H9 (cell line): ENCODE data around the gene CCDC86. TPM values are rescaled to one million over a fixed set of nuclear protein-coding genes. Genes with fewer than 3 reads are reported as not detected.

Source experiments
- DNase-seq: peaks from one replicate; pipeline ENCODE4 v3.0.0-alpha.2; 2017
- H2AFZ ChIP-seq: one replicate; pipeline ENCODE4 v1.6.1; 2013; ENCODE audit warnings: mild to moderate bottlenecking, low read length, control low read depth, moderate library complexity
- H2AK5ac ChIP-seq: 2 replicates; pipeline ENCODE4 v1.6.1; 2013; ENCODE audit warnings: low read length, control low read depth, mixed read lengths; ENCODE audit not compliant: insufficient read length
- H2BK120ac ChIP-seq: one replicate; pipeline ENCODE4 v1.6.1; 2013; ENCODE audit warnings: low read depth, mild to moderate bottlenecking, low read length, control low read depth, inconsistent platforms; ENCODE audit not compliant: poor library complexity, severe bottlenecking
- H2BK12ac ChIP-seq: 2 replicates; pipeline ENCODE4 v1.6.1; 2013; ENCODE audit warnings: low read length, control low read depth, mixed read lengths, low read depth; ENCODE audit not compliant: insufficient read length
- H2BK15ac ChIP-seq: 2 replicates; pipeline ENCODE4 v1.6.1; 2013; ENCODE audit warnings: low read depth, low read length, control low read depth
- H2BK20ac ChIP-seq: one replicate; pipeline ENCODE4 v1.6.1; 2013; ENCODE audit warnings: low read depth, mild to moderate bottlenecking, low read length, control low read depth, inconsistent platforms; ENCODE audit not compliant: poor library complexity, severe bottlenecking
- H2BK5ac ChIP-seq: 2 replicates; pipeline ENCODE4 v1.6.1; 2013; ENCODE audit warnings: low read length, control low read depth, mixed read lengths; ENCODE audit not compliant: insufficient read length
- H3K14ac ChIP-seq: 2 replicates; pipeline ENCODE4 v1.6.1; 2013; ENCODE audit warnings: low read length, control low read depth; ENCODE audit not compliant: insufficient read depth
- H3K18ac ChIP-seq: 2 replicates; pipeline ENCODE4 v1.6.1; 2013; ENCODE audit warnings: low read depth, mild to moderate bottlenecking, mixed read lengths, low read length, control low read depth; ENCODE audit not compliant: insufficient read length
- H3K23ac ChIP-seq: 2 replicates; pipeline ENCODE4 v1.6.1; 2013; ENCODE audit warnings: low read length, control low read depth, mixed read lengths, low read depth; ENCODE audit not compliant: insufficient read length
- H3K23me2 ChIP-seq: 2 replicates; pipeline ENCODE4 v1.6.1; 2013; ENCODE audit warnings: low read depth, mild to moderate bottlenecking, mixed read lengths, low read length, control low read depth; ENCODE audit not compliant: insufficient read length, poor library complexity, severe bottlenecking
- H3K27ac ChIP-seq: 2 replicates; pipeline ENCODE4 v1.5.1; 2013; ENCODE audit warnings: low read length, control low read depth, mixed read lengths, low read depth; ENCODE audit not compliant: insufficient read length
- H3K27me3 ChIP-seq: 2 replicates; pipeline ENCODE4 v1.6.1; 2013; ENCODE audit warnings: low read length, control low read depth, inconsistent platforms; ENCODE audit not compliant: insufficient read depth
- H3K4ac ChIP-seq: 2 replicates; pipeline ENCODE4 v1.6.1; 2013; ENCODE audit warnings: low read depth, mild to moderate bottlenecking, control low read depth, inconsistent platforms, low read length, moderate library complexity
- H3K4me1 ChIP-seq: 2 replicates; pipeline ENCODE4 v1.6.1; 2013; ENCODE audit warnings: low read length, control low read depth, inconsistent platforms; ENCODE audit not compliant: insufficient read depth
- H3K4me2 ChIP-seq: 2 replicates; pipeline ENCODE4 v1.6.1; 2013; ENCODE audit warnings: low read length, control low read depth, mixed read lengths; ENCODE audit not compliant: insufficient read length, insufficient read depth
- H3K56ac ChIP-seq: 2 replicates; pipeline ENCODE4 v1.6.1; 2013; ENCODE audit warnings: low read depth, mild to moderate bottlenecking, mixed read lengths, low read length, control low read depth; ENCODE audit not compliant: insufficient read length
- H3K79me1 ChIP-seq: 2 replicates; pipeline ENCODE4 v1.6.1; 2013; ENCODE audit warnings: low read depth, mild to moderate bottlenecking, moderate library complexity, low read length, control low read depth, inconsistent platforms; ENCODE audit not compliant: insufficient read depth, poor library complexity, severe bottlenecking
- H3K79me2 ChIP-seq: 2 replicates; pipeline ENCODE4 v1.6.1; 2013; ENCODE audit warnings: low read length, control low read depth, inconsistent platforms; ENCODE audit not compliant: insufficient read depth
- H3K9ac ChIP-seq: 2 replicates; pipeline ENCODE4 v1.6.1; 2013; ENCODE audit warnings: low read length, control low read depth, mixed read lengths; ENCODE audit not compliant: insufficient read length; ENCODE audit errors: extremely low read depth
- H3K9me3 ChIP-seq: one replicate; pipeline ENCODE4 v1.6.1; 2013; ENCODE audit warnings: low read depth, low read length, inconsistent platforms; ENCODE audit not compliant: control insufficient read depth
- H3T11ph ChIP-seq: one replicate; pipeline ENCODE4 v1.6.1; 2013; ENCODE audit warnings: mild to moderate bottlenecking, low read length, control low read depth, inconsistent platforms
- H4K20me1 ChIP-seq: one replicate; pipeline ENCODE4 v1.6.1; 2013; ENCODE audit not compliant: control insufficient read depth, insufficient read length, insufficient read depth
- H4K5ac ChIP-seq: 2 replicates; pipeline ENCODE4 v1.6.1; 2013; ENCODE audit warnings: low read depth, mild to moderate bottlenecking, mixed read lengths, low read length, control low read depth; ENCODE audit not compliant: insufficient read length
- H4K8ac ChIP-seq: replicated peaks from 2 replicates; pipeline ENCODE4 v1.6.1; 2013; ENCODE audit warnings: low read length, control low read depth, mixed read lengths, low read depth; ENCODE audit not compliant: insufficient read length
- H4K91ac ChIP-seq: 2 replicates; pipeline ENCODE4 v1.6.1; 2013; ENCODE audit warnings: low read depth, mild to moderate bottlenecking, moderate library complexity, mixed read lengths, low read length, control low read depth; ENCODE audit not compliant: insufficient read length
- H3K27ac Mint-ChIP-seq, 3 experiments: 2 replicates in 2 of 3; 3 replicates in 1 of 3; pipeline ENCODE4 v1.8.0; 2020 to 2021; ENCODE audit warnings: mixed read lengths in 3 of 3, mild to moderate bottlenecking in 1 of 3, moderate library complexity in 1 of 3
- H3K27me3 Mint-ChIP-seq: 2 replicates; pipeline ENCODE4 v1.8.0; 2021; ENCODE audit warnings: low read depth, mild to moderate bottlenecking, moderate library complexity, mixed read lengths
- H3K36me3 Mint-ChIP-seq, 3 experiments: 2 replicates in 2 of 3; 3 replicates in 1 of 3; pipeline ENCODE4 v1.8.0; 2020 to 2021; ENCODE audit warnings: low read depth in 3 of 3, mixed read lengths in 3 of 3; ENCODE audit not compliant: insufficient read depth in 1 of 3
- H3K4me1 Mint-ChIP-seq, 2 experiments: 2 replicates each; pipeline ENCODE4 v1.8.0; 2020; ENCODE audit warnings: mixed read lengths in 2 of 2
- H3K4me3 Mint-ChIP-seq, 2 experiments: 2 replicates in 1 of 2; 3 replicates in 1 of 2; pipeline ENCODE4 v1.8.0; 2020 to 2021; ENCODE audit warnings: mild to moderate bottlenecking in 2 of 2, mixed read lengths in 2 of 2, moderate library complexity in 1 of 2
- H3K9me3 Mint-ChIP-seq, 2 experiments: 2 replicates in 1 of 2; 3 replicates in 1 of 2; pipeline ENCODE4 v1.8.0; 2020; ENCODE audit warnings: mild to moderate bottlenecking in 2 of 2, mixed read lengths in 2 of 2, moderate library complexity in 1 of 2
- CTCF ChIP-seq: fragments of 200-600 bp; sonication (generic); conservative IDR thresholded peaks from 3 replicates; pipeline ENCODE4 v1.8.0; 2021; ENCODE audit warnings: antibody characterized with exemption, mild to moderate bottlenecking
- WGBS: extraction: QIAGEN DNeasy Blood & Tissue Kit; methylation state at CpG from one replicate; pipeline ENCODE4 v1.1.7; 2013; ENCODE audit warnings: missing lambda C conversion rate, low lambda C conversion rate, mixed read lengths; ENCODE audit not compliant: insufficient read length; ENCODE audit errors: extremely low coverage; 5-methylcytosine and 5-hydroxymethylcytosine counted together
- total RNA-seq: library from RNA; stranded (reverse); gene quantifications from 2 replicates; pipeline ENCODE4 v1.2.1, GENCODE V29; 2021

Gene CCDC86
- total RNA-seq, 1 experiment from 2014 or later: 82.3 TPM

- peaks cover 0 to 2% of the 10 kb centered on the region in 2 experiments; a peak in 1 of 5 replicates for H3K9me3 Mint-ChIP-seq
- WGBS: no CpG with 5 or more reads among the region's 7 CpGs
- H2AFZ ChIP-seq: no peak overlapping the region
Measured at GRCh38 chr11:60860943-60861342, 19.0 kb downstream of the CCDC86 start.

More at GRCh38 chr11:60860943-60861342, 19.0 kb downstream of the CCDC86 start:
- no peak for TF ChIP-seq CTCF
- H3K27ac Mint-ChIP-seq: no peak overlapping the region
- Histone ChIP-seq H3K79me2 (no peaks in the 10 kb centered on the region), H3K14ac (no peak overlapping the region), H3K79me1 (no peaks in the 10 kb centered on the region), H2BK15ac (no peak overlapping the region), H3K9me3 (no peaks in the 10 kb centered on the region), H3K4ac (no peak overlapping the region), H3K27ac (no peak overlapping the region), H3K18ac (no peak overlapping the region), H4K20me1 (no peaks in the 10 kb centered on the region), H3K23ac (no peak overlapping the region), H4K5ac (no peak overlapping the region), H2BK120ac (no peak overlapping the region), H2AK5ac (no peak overlapping the region), H3K9ac (no peak overlapping the region), H3T11ph (no peak overlapping the region), H3K23me2 (no peaks in the 10 kb centered on the region), H2BK5ac (no peak overlapping the region), H3K56ac (no peak overlapping the region), H3K27me3 (no peaks in the 10 kb centered on the region), H4K8ac (no peak overlapping the region), H2BK20ac (no peak overlapping the region), H4K91ac (no peak overlapping the region), H3K4me2 (no peak overlapping the region), H3K4me1 (no peaks in the 10 kb centered on the region; the same call in 1 of the 2 replicates), H2BK12ac (no peak overlapping the region)
- no peak for DNase-seq
- H3K4me3 Mint-ChIP-seq: no peak overlapping the region
- no peaks in the 10 kb centered on the region; a peak in 1 of 7 replicates for H3K36me3 Mint-ChIP-seq
- no peaks in the 10 kb centered on the region for H3K4me1 Mint-ChIP-seq
- peaks cover 2% of the 10 kb centered on the region for H3K27me3 Mint-ChIP-seq
